HCT116 (cell line): ENCODE results near the gene STX5. TPM values are rescaled to one million over a fixed set of nuclear protein-coding genes. Genes with fewer than 3 reads are reported as not detected.

Experiments used
- ATAC-seq: fragments of 200-7000 bp; cut with Tn5 transposase; 2 replicates; pipeline ENCODE4 v1.9.1; 2020; ENCODE audit warnings: mild to moderate bottlenecking, moderate library complexity
- BruUV-seq: library from RNA; stranded (reverse); fragments of 400-500 nt; replicated peaks from 2 replicates; lab custom pipeline; 2021; lab: Mats Ljungman, UMichigan
- CTCF ChIA-PET: fragments of 300-600 bp; sonication (Branson Sonifier 250); formaldehyde crosslinking; loops from one replicate; lab custom pipeline; 2021; ENCODE audit warnings: antibody characterized with exemption; lab: Charles Lee
- POLR2A ChIA-PET: fragments of 300-600, 350-600 bp; sonication (Branson Sonifier 250); formaldehyde crosslinking; loops from one replicate; lab custom pipeline; 2021; ENCODE audit warnings: antibody characterized with exemption; lab: Charles Lee
- RAD21 ChIA-PET, 2 experiments: fragments of 300-600 bp; sonication (Branson Sonifier 250); formaldehyde crosslinking; loops; one replicate each; lab custom pipeline; 2023; ENCODE audit warnings: low total read pairs in 2 of 2; ENCODE audit not compliant: uncharacterized antibody in 2 of 2, unreplicated experiment in 2 of 2, low non-redundant PET in 1 of 2; lab: Charles Lee
- DNase-seq: peaks from one replicate; pipeline ENCODE4 v3.0.0-alpha.2; 2010; ENCODE audit warnings: low read depth, low spot score
- H2AFZ ChIP-seq: fragments of 200-600 bp; shearing (Covaris generic), sonication (generic); 2 replicates; pipeline ENCODE4 v1.6.1; 2017; ENCODE audit warnings: low read depth, mixed run types, mixed read lengths, antibody characterized with exemption, low read length; ENCODE audit not compliant: poor library complexity, severe bottlenecking
- H3K27ac ChIP-seq: 2 replicates; pipeline ENCODE4 v1.5.1; 2012; ENCODE audit warnings: low read depth, low read length
- H3K27me3 ChIP-seq: fragments of 200-600 bp; sonication (generic); 2 replicates; pipeline ENCODE4 v1.6.1; 2016; ENCODE audit warnings: mixed run types, low read length, mixed read lengths; ENCODE audit not compliant: insufficient read depth
- H3K36me3 ChIP-seq, 2 experiments: fragments of 200-500 bp in 1 of 2; fragments of 200-600 bp in 1 of 2; sonication (Bioruptor generic) in 1 of 2; sonication (generic) in 1 of 2; 2 replicates each; pipeline versions ENCODE4 v1.5.1 to v1.6.1; 2014 to 2016; ENCODE audit warnings: low read length in 2 of 2, inconsistent platforms in 1 of 2, mixed read lengths in 1 of 2, mixed run types in 1 of 2; ENCODE audit not compliant: insufficient read depth in 2 of 2, control insufficient read depth in 1 of 2
- H3K4me1 ChIP-seq, 2 experiments: fragments of 200-600 bp in 1 of 2; sonication (generic) in 1 of 2; 2 replicates each; pipeline versions ENCODE4 v1.5.1 to v1.6.1; 2012 to 2017; ENCODE audit warnings: low read length in 2 of 2, inconsistent platforms in 1 of 2, mild to moderate bottlenecking in 1 of 2, mixed read lengths in 1 of 2, mixed run types in 1 of 2, moderate library complexity in 1 of 2; ENCODE audit not compliant: insufficient read depth in 2 of 2, control insufficient read depth in 1 of 2
- H3K4me2 ChIP-seq: fragments of 200-600 bp; sonication (generic); 2 replicates; pipeline ENCODE4 v1.6.1; 2017; ENCODE audit warnings: mixed run types, low read length, mixed read lengths
- H3K4me3 ChIP-seq, 2 experiments: fragments of 200-600 bp in 1 of 2; sonication (generic) in 1 of 2; replicated peaks in 1 of 2; 2 replicates each; pipeline ENCODE4 v1.5.1; 2011 to 2016; ENCODE audit warnings: low read length in 2 of 2, control low read depth in 1 of 2, low read depth in 1 of 2, mild to moderate bottlenecking in 1 of 2, mixed read lengths in 1 of 2, mixed run types in 1 of 2
- H3K79me2 ChIP-seq: fragments of 200-600 bp; sonication (generic); 2 replicates; pipeline ENCODE4 v1.6.1; 2017; ENCODE audit warnings: mild to moderate bottlenecking, mixed run types, low read length, moderate library complexity, mixed read lengths; ENCODE audit not compliant: insufficient read depth
- H3K9ac ChIP-seq: fragments of 200-600 bp; sonication (generic); 2 replicates; pipeline ENCODE4 v1.6.1; 2016; ENCODE audit warnings: low read length, mixed read lengths
- H3K9me2 ChIP-seq: fragments of 200-600 bp; sonication (generic), shearing (Covaris generic); 2 replicates; pipeline ENCODE4 v1.6.1; 2017; ENCODE audit warnings: mixed run types, mild to moderate bottlenecking, moderate library complexity; ENCODE audit not compliant: insufficient read depth
- H3K9me3 ChIP-seq, 2 experiments: fragments of 200-500 bp in 1 of 2; fragments of 200-600 bp in 1 of 2; sonication (Bioruptor generic) in 1 of 2; sonication (generic) in 1 of 2; 2 replicates each; pipeline ENCODE4 v1.6.1; 2014 to 2017; ENCODE audit warnings: low read length in 2 of 2, mixed read lengths in 2 of 2, inconsistent platforms in 1 of 2, low read depth in 1 of 2, mild to moderate bottlenecking in 1 of 2, mixed run types in 1 of 2, moderate library complexity in 1 of 2; ENCODE audit not compliant: control insufficient read depth in 1 of 2, insufficient read depth in 1 of 2
- H4K20me1 ChIP-seq: fragments of 200-600 bp; sonication (generic), shearing (Covaris generic); 2 replicates; pipeline ENCODE4 v1.6.1; 2017; ENCODE audit warnings: mixed run types, mild to moderate bottlenecking, moderate library complexity; ENCODE audit not compliant: insufficient read depth
- EZH2phosphoT487 ChIP-seq: fragments of 200-600 bp; IDR thresholded peaks from 2 replicates; pipeline ENCODE4 v1.6.1; 2018; ENCODE audit warnings: antibody characterized with exemption, borderline replicate concordance
- JUND ChIP-seq: IDR thresholded peaks from 2 replicates; pipeline ENCODE4 v1.6.1; 2012
- POLR2AphosphoS5 ChIP-seq: IDR thresholded peaks from 2 replicates; pipeline ENCODE4 v1.6.1; 2011; ENCODE audit warnings: mild to moderate bottlenecking, low read depth, low read length, moderate library complexity
- RAD21 ChIP-seq: IDR thresholded peaks from 2 replicates; pipeline ENCODE4 v1.6.1; 2012; ENCODE audit warnings: low read depth, mild to moderate bottlenecking
- SIN3A ChIP-seq: IDR thresholded peaks from 2 replicates; pipeline ENCODE4 v1.6.1; 2012; ENCODE audit warnings: low read depth
- SP1 ChIP-seq: IDR thresholded peaks from 2 replicates; pipeline ENCODE4 v1.6.1; 2012; ENCODE audit warnings: low read depth
- SRF ChIP-seq: IDR thresholded peaks from 2 replicates; pipeline ENCODE4 v1.6.1; 2012; ENCODE audit warnings: low read depth
- TCF7L2 ChIP-seq: IDR thresholded peaks from 2 replicates; pipeline ENCODE4 v1.7.0; 2011; ENCODE audit warnings: borderline replicate concordance, inconsistent platforms; ENCODE audit not compliant: insufficient read depth, insufficient read length; ENCODE audit errors: extremely low read depth
- YY1 ChIP-seq: IDR thresholded peaks from 2 replicates; pipeline ENCODE4 v1.6.1; 2011; ENCODE audit warnings: low read length, low read depth, moderate library complexity, mild to moderate bottlenecking; ENCODE audit not compliant: insufficient replicate concordance; ENCODE audit errors: extremely low read depth
- ZFX ChIP-seq: fragments of 450-650 bp; IDR thresholded peaks from 2 replicates; pipeline ENCODE4 v1.6.1; 2017
- ZNF274 ChIP-seq: fragments of 200-500 bp; sonication (Bioruptor generic); IDR thresholded peaks from 2 replicates; pipeline ENCODE4 v1.6.1; 2014; ENCODE audit warnings: mild to moderate bottlenecking, low read depth, low read length, inconsistent platforms
- intact Hi-C: fragments of 100-400 bp; cut with micrococcal nuclease; formaldehyde crosslinking; loops from 2 replicates; pipeline ENCODE4 v1.10.0; 2022
- total RNA-seq: library from RNA; stranded (reverse); gene quantifications from one replicate; pipeline ENCODE4 v1.2.1, GENCODE V29; 2021; ENCODE audit not compliant: unreplicated experiment
- TF ChIP-seq, protein P1 (sequence below): IDR thresholded peaks from 2 replicates; pipeline ENCODE4 v1.6.1; 2011; ENCODE audit warnings: mild to moderate bottlenecking, low read length, moderate library complexity; ENCODE audit not compliant: insufficient replicate concordance; ENCODE audit errors: extremely low read depth
- TF ChIP-seq, protein P2 (sequence below): IDR thresholded peaks from 2 replicates; pipeline ENCODE4 v1.6.1; 2012

Gene STX5
- total RNA-seq, 1 experiment from 2014 or later = 29.5 TPM

DNA sequence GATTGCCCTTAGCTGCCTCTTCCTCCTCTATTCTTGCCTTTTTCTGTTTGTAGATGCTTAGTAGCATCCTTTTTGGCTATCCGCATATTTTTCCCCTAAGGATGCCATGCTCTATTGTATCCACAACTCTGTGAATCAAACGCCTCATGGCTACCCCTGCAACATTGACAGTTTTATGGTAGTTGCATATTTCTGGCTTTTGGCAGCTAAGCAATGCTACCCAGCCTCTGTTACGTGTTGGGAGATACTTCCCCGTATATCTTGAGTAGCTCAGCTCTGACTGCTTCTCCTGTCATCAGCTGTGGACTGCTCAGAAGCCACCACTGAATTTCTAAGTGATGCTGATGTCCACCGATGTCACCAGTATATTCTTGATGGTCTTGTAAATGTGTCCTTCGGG, 33.8 kb upstream of the STX5 start:
- Histone ChIP-seq H4K20me1 (peaks cover 5% of the 10 kb centered on the region; the same call in 1 of the 2 replicates), H3K9me2 (no peaks in the 10 kb centered on the region), H3K27ac (no peak overlapping the region), H2AFZ (no peak overlapping the region), H3K4me3 (no peak overlapping the region), H3K4me1 (peaks cover 14 to 20% of the 10 kb centered on the region in 2 experiments), H3K4me2 (no peak overlapping the region)
- CTCF ChIA-PET = interaction anchor here (0.6 to 1.0 kb wide), 2 partner anchors 79 to 93 kb away, joined by 3 read pairs; no protein-coding TSS in a partner anchor
- RAD21 ChIA-PET = interaction anchor here in 1 of 2 experiments (0.6 kb wide), 1 partner anchor 16 kb away, joined by 4 read pairs; no protein-coding TSS in a partner anchor
- intact Hi-C loops = no loop called here
- no peak for ATAC-seq
- no TSS peak for BruUV-seq
- TF ChIP-seq SP1 (no peak), ZNF274 (no peak), EZH2phosphoT487 (no peak), TCF7L2 (no peak), POLR2AphosphoS5 (no peak), SRF (no peak), ZFX (no peak), JUND (no peak), RAD21 (no peak), SIN3A (no peak), YY1 (no peak)
- TF ChIP-seq, protein P1, sequence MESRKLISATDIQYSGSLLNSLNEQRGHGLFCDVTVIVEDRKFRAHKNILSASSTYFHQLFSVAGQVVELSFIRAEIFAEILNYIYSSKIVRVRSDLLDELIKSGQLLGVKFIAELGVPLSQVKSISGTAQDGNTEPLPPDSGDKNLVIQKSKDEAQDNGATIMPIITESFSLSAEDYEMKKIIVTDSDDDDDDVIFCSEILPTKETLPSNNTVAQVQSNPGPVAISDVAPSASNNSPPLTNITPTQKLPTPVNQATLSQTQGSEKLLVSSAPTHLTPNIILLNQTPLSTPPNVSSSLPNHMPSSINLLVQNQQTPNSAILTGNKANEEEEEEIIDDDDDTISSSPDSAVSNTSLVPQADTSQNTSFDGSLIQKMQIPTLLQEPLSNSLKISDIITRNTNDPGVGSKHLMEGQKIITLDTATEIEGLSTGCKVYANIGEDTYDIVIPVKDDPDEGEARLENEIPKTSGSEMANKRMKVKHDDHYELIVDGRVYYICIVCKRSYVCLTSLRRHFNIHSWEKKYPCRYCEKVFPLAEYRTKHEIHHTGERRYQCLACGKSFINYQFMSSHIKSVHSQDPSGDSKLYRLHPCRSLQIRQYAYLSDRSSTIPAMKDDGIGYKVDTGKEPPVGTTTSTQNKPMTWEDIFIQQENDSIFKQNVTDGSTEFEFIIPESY = no peak
- TF ChIP-seq, protein P2, sequence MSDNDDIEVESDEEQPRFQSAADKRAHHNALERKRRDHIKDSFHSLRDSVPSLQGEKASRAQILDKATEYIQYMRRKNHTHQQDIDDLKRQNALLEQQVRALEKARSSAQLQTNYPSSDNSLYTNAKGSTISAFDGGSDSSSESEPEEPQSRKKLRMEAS = no peak
- TF ChIP-seq, all 23 proteins: peak for 0
- H3K27me3 ChIP-seq = no peaks in the 10 kb centered on the region
- peaks cover 100% of the 10 kb centered on the region for H3K79me2 ChIP-seq
- POLR2A ChIA-PET = interaction anchor here (1.2 to 4.9 kb wide), 5 partner anchors 9 to 25 kb away, joined by 4 to 49 read pairs (median 5); partner anchors contain the start of gene WDR74
- DNase-seq = no peak
- no peak overlapping the region for H3K9ac ChIP-seq
- H3K9me3 ChIP-seq = no peaks in the 10 kb centered on the region
- peaks cover 0 to 19% of the 10 kb centered on the region in 2 experiments; a peak in 3 of 4 replicates for H3K36me3 ChIP-seq
